ENCODE measurements around the gene RNF26.

DNA sequence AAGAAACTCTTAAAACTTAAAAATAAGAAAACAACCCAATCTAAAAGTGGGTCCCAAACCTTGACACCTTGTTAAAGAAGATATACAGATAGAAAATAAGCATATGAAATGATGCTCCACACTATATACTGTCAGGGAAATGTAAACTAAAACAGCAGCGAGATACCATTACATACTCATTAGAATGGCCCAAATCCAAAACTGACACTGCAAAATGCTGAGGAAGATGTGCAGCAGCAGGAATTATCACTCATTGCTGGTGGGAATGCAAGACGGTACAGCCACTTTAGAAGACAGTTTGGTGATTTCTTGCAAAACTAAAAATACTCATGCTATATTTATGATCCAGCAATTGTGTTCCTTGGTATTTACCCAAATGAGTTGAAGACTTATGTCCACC is 5.0 kb upstream of the RNF26 start:
- no peak for TF ChIP-seq POLR2AphosphoS5 (IDR thresholded peaks at IDR 0.05; ENCODE audit: borderline replicate concordance, low read depth, low read length)
- TF ChIP-seq EZH2 (IDR thresholded peaks at IDR 0.05) = no peak

Data from SK-N-MC (cell line).